Measurements from ENCODE around the gene PGF.

GRCh38 chr14:74911221-74911620, 44.2 kb downstream of the PGF start:
- no peak for TF ChIP-seq CTCF (IDR thresholded peaks at IDR 0.05)
- no peak for TF ChIP-seq POLR2AphosphoS5 (IDR thresholded peaks at IDR 0.05; ENCODE audit: insufficient read depth in 1 of 2, low read depth in 1 of 2)

Measured in vagina (tissue), 2 donors.